ENCODE measurements around the gene TMCC1.
"Not testable (repeated sequence)": the region's sequence is repeated elsewhere in the genome, so short reads cannot be mapped to it uniquely, and the experiment has no call there.

Gene TMCC1

DNA sequence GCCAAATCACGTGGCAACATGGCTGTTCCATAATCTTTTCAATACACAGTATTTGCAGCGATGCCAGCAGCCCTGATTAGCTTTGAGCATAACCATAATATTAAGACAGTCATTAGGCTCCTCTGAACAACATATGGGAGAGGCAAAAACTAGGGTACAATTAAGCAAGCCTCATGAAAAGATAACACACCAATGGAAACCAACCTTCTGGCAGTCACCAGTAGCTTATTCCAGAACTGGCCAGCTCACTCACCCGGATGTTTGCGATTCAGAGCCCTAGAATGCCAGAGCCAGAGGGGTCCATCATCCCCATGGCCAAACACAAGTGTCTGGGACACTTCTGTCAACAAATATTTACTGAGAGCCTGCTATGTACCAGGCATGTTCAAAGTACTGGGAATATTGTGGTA lies 238.2 kb downstream of the TMCC1 start:
- DNase-seq (ENCODE audit: low read depth in 3 of 3, low spot score in 1 of 3) = no peak

DNA sequence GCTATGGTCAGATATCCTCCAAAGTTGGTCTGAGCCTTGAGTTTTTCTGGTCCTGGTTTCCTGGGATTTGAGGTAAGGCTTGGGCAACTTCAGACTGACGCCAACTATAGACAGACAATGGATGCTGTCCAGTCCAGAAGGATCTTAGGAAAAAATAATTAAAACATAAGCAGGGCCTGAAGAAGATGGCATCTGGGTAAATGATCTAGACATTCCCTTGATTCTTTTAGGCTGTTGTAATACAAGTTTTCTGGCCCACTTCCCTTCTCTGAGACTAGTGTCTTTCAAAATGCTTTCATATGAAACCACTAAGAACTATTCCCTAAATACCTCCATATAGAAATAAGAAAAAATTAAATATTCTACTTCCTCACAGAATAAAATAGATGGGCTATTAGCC lies 239.4 kb downstream of the TMCC1 start:
- no peak for DNase-seq (ENCODE audit: low read depth in 3 of 3, low spot score in 1 of 3)

DNA sequence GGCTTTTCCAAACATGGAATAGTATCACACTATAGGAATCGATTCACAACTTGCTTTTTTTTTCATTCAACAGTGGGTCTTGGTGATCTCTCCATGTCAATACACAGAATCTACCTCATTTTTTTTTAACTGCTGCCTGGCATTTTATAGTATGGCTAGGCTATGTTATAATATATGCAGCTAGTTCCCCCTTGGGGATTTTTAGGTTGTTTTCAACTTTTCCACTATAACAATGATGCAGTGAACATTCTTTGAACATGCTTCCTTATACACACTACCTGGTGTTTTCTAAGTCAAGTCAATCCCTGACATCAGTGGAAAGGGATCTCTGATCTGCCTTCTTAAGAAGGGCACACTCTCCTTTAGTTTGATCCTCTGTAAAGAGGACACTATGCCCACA lies 240.5 kb downstream of the TMCC1 start:
- DNase-seq (ENCODE audit: low read depth in 3 of 3, low spot score in 1 of 3) = no peak

DNA sequence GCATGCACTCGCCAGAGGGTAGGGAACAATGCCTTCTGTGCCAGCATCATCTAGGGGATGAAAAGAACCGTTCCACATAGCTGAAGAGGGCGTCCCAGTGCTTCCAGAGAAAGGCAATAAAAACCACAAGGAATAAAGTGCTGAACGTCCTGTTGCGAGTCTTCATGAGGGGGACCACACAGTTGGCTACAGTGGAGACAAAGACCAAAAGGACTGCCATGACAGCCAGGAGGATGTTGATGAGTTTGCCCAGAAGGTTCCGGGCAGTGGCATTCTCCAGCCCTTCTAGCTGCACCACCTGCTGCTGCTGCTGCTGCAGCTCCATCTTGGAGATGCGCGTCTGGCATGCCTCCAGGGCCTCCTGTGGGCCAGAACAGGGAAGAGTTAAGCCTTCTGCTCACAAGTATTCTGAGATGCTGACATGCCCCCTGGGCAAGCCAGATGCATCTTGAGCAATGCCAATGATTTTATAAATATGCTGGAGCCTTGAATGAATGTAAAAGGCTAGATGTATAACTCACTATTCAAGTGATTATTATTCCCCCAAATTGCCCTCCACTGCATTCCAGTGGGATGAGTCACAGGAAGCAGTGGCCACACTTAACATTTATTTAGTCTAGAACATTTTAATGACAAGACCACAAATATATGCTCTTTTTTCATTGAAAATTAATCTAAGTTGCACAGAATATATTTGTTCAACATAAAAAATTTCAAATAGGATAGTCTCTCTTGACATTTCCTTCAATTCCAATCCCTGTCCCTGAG lies 241.9 kb downstream of the TMCC1 start:
- DNase-seq (ENCODE audit: low read depth in 3 of 3, low spot score in 1 of 3) = no peak

DNA sequence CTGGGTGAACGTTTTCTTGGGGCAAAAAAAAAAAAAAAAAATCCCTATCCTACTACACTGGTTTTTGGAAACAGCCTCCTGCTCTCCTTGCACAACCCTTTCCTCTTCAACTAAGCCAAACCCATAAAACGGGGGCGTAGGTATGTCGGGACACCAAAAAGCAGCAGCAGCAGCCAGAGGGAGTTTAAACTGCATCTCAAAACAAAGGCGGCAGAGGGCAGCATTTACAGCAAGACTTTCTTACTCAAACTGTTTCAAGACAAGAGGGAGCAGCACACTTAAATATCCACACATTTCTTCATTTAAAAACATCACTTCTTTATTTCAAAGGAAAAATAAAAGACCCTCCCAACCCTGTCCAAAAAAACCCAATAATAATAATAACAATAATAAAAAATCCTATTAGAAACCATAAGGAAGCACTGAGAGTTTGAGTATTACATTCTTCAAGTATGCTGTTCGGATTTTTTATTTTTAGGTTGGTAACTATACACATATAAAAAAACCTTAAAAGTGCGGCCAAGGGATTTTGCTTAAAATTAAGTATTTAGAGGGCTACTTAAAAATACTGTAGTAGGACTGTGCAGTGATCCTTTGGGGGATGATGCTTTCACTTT lies 243.1 kb downstream of the TMCC1 start:
- DNase-seq (ENCODE audit: low read depth in 3 of 3, low spot score in 1 of 3) = peak in 1 of 3 donors; percentile 22

DNA sequence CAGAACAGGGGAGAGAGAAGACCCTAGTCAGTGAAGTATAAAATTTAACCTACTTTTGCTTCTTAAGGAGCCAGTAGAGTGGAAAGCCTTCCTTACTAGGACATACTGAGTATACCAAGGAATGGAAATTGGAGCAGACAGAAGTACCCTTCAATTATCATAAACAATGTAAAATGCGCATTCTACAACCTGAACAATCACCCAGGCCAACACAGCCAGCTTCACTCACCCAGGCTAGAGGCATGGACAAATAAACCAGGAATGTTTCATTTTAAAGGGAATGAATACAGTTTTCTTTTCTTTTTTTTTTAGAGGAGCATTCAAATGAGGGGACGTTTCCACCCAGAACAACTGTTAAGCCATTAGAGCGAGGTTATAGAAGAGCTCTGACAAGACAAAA lies 245.1 kb downstream of the TMCC1 start:
- no peak for DNase-seq (ENCODE audit: low read depth in 3 of 3, low spot score in 1 of 3)

DNA sequence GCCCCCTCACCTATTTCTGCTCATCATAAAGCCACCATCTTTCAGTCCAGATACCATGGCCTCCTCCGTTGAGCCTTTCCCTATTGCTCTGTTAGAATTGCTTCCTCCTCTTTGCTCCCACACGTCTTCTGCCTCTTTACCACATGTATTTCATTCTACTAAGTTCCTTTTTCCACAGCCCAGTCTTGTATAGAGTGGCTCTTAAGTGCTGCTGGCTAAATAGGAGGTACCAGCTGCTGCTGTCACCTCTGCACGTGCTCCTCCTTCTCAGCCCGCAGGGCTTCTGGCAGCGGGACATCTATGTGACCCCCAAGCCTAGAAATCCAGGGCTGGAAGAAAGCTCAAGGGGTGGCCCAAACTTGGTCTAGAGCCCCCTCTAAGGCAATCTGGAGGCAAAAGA lies 248.2 kb downstream of the TMCC1 start:
- no peak for DNase-seq (ENCODE audit: low read depth in 3 of 3, low spot score in 1 of 3)

DNA sequence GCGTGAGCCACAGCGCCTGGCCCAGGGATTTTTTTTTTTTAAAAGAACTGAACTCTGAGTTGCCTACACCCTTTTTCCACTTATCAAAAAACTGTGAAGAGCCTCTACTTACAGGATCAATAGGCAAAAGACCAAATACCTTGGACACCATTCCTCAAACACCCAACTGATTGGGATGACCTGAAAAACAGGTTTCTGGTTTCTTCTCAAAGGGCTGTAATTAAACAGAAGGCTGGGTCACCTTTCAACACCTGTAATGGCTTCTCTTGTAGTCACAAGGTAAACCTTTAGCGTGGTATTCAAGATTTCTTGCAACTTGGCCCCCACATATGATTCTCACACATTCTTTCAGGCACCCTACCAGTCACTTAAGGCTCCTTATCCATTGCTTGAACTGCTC lies 248.7 kb downstream of the TMCC1 start:
- DNase-seq (ENCODE audit: low read depth in 3 of 3, low spot score in 1 of 3) = no peak

DNA sequence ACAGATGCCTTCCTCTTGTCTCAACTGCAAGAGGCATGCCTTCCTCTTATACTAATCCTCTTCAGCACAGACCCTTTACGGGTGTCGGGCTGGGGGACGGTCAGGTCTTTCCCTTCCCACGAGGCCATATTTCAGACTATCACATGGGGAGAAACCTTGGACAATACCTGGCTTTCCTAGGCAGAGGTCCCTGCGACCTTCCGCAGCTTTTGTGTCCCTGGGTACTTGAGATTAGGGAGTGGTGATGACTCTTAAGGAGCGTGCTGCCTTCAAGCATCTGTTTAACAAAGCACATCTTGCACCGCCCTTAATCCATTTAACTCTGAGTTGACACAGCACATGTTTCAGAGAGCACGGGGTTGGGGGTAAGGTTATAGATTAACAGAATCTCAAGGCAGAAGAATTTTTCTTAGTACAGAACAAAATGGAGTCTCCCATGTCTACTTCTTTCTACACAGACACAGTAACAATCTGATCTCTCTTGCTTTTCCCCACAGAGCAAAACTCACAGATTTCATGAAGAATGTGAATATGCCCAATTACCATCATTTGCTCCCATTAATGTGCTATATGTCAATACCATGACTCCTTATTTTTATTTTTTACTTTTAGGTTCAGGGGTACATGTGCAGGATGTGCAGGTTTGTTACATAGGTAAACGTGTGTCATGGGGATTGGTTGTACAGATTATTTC lies 251.8 kb downstream of the TMCC1 start:
- DNase-seq (ENCODE audit: low read depth in 3 of 3, low spot score in 1 of 3) = not testable (repeated sequence)

DNA sequence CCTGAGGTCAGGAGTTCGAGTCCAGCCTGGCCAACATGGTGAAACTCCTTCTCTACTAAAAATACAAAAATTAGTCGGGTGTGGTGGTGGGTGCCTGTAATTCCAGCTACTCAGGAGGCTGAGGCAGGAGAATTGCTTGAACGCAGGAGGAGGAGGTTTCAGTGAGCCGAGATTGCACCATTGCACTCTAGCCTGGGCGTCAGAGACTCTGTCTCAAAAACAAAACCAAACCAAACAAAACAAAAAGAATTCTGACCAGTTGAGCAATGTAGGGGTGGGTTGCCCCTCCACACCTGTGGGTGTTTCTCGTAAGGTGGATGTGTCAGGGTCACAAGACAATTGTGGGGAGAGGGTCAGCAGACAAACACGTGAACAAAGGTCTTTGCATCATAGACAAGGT lies 252.5 kb downstream of the TMCC1 start:
- not testable (repeated sequence) for DNase-seq (ENCODE audit: low read depth in 3 of 3, low spot score in 1 of 3)

DNA sequence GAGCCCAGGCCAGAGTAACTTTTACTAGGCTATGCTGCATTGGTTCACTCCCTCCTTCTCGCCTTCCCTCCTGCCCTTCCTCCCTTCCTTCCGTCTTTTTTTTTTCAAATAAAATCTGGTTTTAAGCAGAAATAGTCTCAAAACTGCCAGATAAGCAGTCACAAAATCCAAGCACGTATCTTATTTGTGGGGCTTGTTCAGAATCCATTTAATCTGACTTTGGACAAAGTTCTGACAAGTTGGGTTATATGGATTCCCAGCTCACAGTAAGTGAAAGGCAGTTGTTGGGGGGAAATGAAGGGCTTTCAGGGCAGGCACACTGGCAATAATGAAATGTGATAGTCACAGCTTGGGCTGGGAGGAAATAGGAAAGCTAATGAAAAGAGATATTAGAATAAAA lies 255.0 kb downstream of the TMCC1 start:
- DNase-seq (ENCODE audit: low read depth in 3 of 3, low spot score in 1 of 3) = no peak

DNA sequence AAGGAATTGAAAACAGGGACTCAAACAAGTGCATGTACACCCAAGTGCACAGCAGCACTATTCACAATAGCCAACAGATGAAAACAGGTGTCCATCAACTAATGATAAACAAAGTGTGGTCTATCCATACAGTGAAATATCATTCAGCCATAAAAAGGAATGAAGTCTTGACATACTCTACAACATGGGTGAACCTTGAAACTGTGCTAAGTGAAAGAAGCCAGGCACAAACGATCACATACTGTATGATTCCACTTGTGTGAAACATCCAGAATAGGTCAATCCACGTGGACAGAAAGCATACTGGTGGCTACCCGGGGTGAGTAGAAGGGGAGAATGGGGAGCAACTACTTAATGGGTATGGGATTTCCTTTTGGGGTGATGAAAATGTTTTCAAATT lies 257.4 kb downstream of the TMCC1 start:
- DNase-seq (ENCODE audit: low read depth in 3 of 3, low spot score in 1 of 3) = no peak

DNA sequence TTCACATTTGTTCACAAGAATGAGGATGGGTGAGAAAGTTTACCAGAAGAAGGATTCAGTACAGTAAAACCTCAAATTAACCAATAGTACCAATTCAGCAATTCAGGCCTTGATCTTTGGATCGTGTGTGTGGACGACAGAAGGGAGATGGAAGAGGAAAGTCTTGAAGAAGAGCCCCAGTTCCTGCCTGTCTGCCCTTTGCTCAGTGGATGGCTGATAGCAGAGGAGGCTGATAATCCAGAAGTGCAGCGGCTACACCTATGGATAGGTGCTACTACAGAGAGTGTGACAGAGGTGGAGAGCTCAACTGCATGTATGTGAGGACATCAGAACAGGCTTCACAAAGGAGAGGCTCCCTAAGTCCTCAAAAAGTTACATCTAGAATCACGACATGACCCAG lies 257.9 kb downstream of the TMCC1 start:
- DNase-seq (ENCODE audit: low read depth in 3 of 3, low spot score in 1 of 3) = no peak

DNA sequence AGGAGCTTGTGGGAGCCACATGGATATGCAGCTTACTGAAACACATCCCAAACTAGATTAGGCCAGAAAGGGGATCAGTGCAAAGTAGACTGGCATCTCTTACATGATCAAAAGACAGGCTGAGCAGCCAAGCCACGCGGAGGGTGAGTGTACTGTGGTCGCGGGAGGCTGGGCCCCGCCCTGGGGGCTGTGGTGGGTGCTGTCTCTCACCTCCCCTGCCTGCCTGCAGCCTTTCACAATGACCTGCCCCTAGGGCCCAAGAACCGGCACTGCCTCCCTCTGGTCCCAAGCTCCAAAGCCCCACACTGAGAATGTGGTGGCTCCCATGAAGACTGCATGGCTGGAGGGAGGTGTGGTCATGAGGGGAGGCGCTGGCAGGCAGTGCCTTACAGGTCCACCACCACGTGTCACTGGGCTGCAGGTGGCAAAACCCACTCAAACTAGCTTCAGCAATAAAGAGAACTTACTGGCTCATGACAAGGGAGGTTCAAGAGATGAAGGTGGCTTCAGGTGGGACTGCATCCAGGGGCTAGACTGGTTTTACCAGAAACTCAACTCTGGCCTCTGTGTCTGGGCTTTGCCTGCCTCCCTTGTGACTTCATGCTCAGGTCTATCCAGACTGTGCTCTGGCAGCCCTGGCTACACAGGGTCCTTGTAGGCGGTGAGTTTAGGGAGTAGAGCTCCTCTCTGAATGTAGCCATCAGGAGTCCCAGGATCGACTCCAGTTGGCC lies 259.6 kb downstream of the TMCC1 start:
- DNase-seq (ENCODE audit: low read depth in 3 of 3, low spot score in 1 of 3) = no peak

DNA sequence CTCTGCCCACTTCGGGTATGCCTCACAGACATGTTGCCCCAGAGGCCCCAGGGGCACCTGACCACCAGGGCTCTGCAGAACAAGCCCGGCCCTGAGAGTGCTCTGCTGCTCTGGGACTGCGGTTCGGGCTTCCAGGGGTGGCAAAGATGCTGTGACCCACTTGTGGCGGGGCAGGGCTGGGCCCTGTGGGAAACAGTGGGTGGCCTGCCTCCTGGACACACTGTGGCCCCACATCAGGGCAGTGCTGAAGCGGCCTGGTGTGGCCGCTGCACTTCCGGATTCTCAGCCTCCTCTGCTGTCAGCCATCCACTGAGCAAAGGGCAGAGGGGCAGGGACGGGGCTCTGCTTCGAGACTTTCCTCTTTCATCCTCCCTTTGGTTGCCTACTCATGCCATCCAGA lies 260.5 kb downstream of the TMCC1 start:
- DNase-seq (ENCODE audit: low read depth in 3 of 3, low spot score in 1 of 3) = no peak

DNA sequence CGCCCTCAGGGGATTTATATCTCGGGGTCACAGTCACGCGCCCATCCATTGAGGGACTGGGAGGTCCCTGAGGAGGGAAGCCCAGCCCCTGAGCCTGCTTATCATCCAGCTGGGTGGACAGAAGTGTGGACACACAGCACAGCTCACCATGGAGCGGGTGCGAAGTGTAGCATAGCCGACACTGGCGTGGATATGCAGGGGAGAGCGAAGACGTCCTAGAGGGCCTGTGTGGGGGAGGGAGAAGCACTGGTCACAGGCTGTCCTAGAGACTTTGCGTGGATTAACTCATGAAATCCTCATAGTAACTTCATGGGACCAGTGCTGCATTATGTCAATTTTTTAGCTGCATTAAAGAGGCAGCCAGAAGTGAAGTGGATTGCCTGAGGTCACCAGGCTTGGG lies 261.0 kb downstream of the TMCC1 start:
- no peak for DNase-seq (ENCODE audit: low read depth in 3 of 3, low spot score in 1 of 3)

DNA sequence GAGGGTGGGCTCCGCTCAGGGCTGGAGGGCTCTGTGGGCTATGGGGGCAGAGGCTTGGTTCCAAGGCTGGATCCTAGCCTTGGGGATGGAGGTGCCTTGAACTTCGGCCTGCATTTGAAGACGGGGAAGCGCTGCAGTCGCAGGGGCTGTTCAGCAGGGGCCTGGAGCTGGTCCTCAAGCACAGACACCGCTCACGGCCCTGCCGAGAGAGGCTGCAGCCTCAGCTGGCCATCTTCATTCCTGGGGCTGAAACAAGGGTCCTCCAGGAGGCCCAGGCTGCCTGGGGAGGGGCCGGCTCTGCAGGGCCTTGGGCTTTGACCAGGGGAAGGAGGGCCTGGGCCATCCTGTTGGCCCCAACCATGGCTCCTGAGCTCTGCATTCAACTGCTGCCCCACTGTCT lies 261.5 kb downstream of the TMCC1 start:
- no peak for DNase-seq (ENCODE audit: low read depth in 3 of 3, low spot score in 1 of 3)

DNA sequence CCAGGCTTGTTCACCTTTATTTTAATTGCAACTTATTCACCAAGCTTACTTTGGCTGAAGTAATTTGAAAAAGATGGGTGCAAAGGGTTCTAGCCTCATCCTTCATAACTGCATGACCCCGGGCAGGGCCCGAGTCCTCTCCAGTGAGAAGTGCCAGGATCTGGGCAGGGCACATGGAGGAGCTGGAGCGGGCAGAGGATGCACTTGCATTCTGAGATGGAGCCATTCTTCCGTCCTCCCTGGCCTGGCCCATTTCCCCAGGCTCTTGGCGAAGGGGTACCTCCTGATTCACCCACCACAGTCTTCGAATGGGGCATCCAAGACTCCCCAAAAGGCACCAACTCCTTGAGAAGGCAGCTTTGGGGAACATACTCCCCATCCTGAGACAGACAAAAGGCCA lies 264.5 kb downstream of the TMCC1 start:
- no peak for DNase-seq (ENCODE audit: low read depth in 3 of 3, low spot score in 1 of 3)

DNA sequence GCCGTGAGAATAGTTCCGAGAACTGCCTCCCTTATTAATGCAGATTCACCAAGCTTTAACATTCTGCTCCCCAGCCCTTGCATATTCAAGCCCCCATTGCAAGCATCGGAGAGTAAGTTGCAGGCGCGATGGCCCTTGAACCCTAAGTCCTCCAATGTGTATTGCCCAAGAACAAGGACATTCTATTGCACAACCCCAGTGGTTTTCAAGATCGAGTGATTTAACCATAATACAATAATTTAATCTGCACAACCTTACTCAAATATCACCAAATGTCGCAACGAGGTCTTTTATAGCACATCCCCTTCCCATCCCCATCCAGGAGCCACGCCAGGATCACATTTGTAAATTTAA lies 265.4 kb downstream of the TMCC1 start:
- DNase-seq (ENCODE audit: low read depth in 3 of 3, low spot score in 1 of 3) = no peak

DNA sequence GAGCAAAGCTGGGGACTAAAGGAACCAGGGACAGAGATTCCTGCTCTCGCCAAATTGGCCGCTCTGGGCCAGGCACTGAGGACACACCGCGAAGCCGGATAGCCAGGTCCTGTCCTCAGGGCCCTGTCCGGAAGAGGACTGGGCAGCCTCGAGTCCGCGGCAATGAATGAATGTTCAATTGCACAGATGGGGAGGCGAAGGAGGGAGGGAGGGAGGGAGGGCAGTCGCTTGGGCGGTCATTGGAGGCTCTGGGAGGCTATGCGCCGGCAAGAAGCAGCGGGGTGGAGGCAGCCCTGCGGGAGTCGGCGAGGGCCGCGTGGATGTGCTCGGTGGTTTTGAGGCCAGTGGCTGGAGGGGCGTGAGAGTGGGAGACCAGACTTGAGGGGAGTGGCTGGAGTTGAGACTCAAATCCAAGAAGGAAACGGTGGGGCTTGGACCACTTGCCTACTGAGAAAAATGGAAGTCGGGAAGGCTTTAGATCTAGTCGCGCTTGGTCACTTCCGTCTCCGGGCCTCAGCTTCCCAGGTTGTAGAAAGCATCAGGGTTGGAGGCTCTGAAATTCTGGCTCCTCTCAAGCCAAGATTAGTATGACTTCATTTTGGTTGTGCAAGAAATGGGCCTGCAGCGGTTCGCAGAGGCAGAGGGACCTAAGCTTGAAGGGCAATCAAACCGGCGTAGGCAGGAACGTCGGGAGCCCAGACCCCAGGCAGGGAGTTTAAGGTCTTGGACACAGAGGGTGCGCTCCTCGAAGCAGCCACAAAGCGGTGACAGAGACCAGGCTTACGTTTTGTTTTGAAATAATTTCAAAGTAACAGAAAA lies 266.0 kb downstream of the TMCC1 start:
- peak in 2 of 3 donors; percentile 33 to 35 for DNase-seq (ENCODE audit: low read depth in 3 of 3, low spot score in 1 of 3)

DNA sequence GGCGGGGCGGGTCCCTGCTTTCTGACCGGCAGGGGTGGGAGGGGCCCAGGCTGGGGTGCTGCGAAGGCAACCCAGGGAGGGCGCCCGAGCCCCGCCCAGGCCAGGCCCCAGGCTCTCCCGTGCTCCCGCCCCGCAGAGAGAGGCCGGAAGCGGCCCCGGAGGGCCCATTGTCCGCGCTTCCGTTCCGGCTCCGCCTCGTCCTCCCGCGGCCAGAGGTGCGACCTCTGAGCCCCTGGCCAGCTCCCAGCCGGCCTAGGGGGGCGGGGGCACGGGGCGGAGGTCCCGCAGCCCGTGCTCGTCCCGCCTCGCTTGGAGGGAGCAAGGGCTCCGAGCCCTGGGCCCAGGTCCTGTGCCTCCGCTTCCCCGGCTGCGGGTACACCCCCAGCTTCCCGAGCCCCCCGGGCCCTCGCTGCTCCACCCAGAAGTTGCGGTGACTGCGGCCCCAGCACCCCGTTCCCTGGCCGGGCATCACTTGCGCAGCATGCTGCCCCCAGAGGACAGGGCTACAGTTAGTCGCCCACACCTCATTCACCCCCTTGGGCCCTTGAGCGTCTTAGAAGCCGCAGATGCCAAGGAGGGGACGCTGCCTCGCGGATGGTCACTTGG lies 266.7 kb downstream of the TMCC1 start:
- peak in 1 of 3 donors; percentile 42 for DNase-seq (ENCODE audit: low read depth in 3 of 3, low spot score in 1 of 3)

Data from stimulated activated CD4-positive, alpha-beta T cell treated with anti-CD3 and anti-CD28 coated beads, TNF-alpha, amount 100 ng/mL, for 1 hour (primary cell).